Activated CD8-positive, alpha-beta T cell treated with anti-CD3 and anti-CD28 coated beads, Interleukin-2, amount 10 ng/mL, durations not matched to agents 7 days and 5 days (primary cell): ENCODE results near the gene DPEP2NB. TPM values are rescaled to one million over a fixed set of nuclear protein-coding genes. Genes with fewer than 3 reads are reported as not detected.
"Not testable (repeated sequence)": the region's sequence is repeated elsewhere in the genome, so short reads cannot be mapped to it uniquely, and the experiment has no call there.

Experiments used
- ATAC-seq: fragments of 150-1000 bp; cut with Tn5 transposase; one replicate; pipeline ENCODE4 v1.10.0; 2021; ENCODE audit warnings: moderate library complexity
- CTCF ChIA-PET: fragments of 350-600 bp; sonication (Branson Sonifier 250); formaldehyde crosslinking; loops from one replicate; lab custom pipeline; 2021; ENCODE audit warnings: antibody characterized with exemption; lab: Charles Lee
- POLR2A ChIA-PET: fragments of 350-600 bp; sonication (Branson Sonifier 250); formaldehyde crosslinking; loops from one replicate; lab custom pipeline; 2021; ENCODE audit warnings: antibody characterized with exemption; lab: Charles Lee
- DNase-seq: peaks from one replicate; pipeline ENCODE4 v3.0.0-alpha.2; 2020
- H3K27ac Mint-ChIP-seq: one replicate; pipeline ENCODE4 v1.8.0; 2021; ENCODE audit warnings: mild to moderate bottlenecking, mixed read lengths
- H3K27me3 Mint-ChIP-seq: one replicate; pipeline ENCODE4 v1.8.0; 2021; ENCODE audit warnings: low read depth, mixed read lengths
- H3K36me3 Mint-ChIP-seq: one replicate; pipeline ENCODE4 v1.8.0; 2021; ENCODE audit warnings: low read depth, mixed read lengths
- H3K4me1 Mint-ChIP-seq: one replicate; pipeline ENCODE4 v1.8.0; 2021; ENCODE audit warnings: low read depth, mixed read lengths
- H3K4me3 Mint-ChIP-seq: one replicate; pipeline ENCODE4 v1.8.0; 2021; ENCODE audit warnings: mild to moderate bottlenecking, mixed read lengths
- H3K9me3 Mint-ChIP-seq: one replicate; pipeline ENCODE4 v1.8.0; 2022; ENCODE audit warnings: mixed read lengths; ENCODE audit not compliant: insufficient read depth
- total RNA-seq, 2 experiments: library from RNA; stranded (reverse); gene quantifications; one replicate each; pipeline ENCODE4 v1.2.3, GENCODE V29; 2021

DPEP2NB gene
- total RNA-seq, 2 experiments from 2014 or later: not detected

- Mint-ChIP-seq H3K36me3 (no peaks in the 10 kb centered on the region), H3K27me3 (no peaks in the 10 kb centered on the region), H3K4me1 (peaks cover 27% of the 10 kb centered on the region), H3K27ac (no peak overlapping the region), H3K9me3 (no peaks in the 10 kb centered on the region), H3K4me3 (no peak overlapping the region)
- ChIA-PET CTCF (interaction anchor here (1.0 to 3.0 kb wide), 3 partner anchors 48 to 170 kb away, joined by 3 to 9 read pairs (median 3); no protein-coding TSS in a partner anchor), POLR2A (interaction anchor here (0.9 kb wide), 1 partner anchor 36 kb away, joined by 3 read pairs; no protein-coding TSS in a partner anchor)
- DNase-seq (no peak), ATAC-seq (no peak)
Observed at GRCh38 chr16:67986949-67987348, 28.8 kb downstream of the DPEP2NB start.

GRCh38 chr16:67982011-67982696, 33.6 kb downstream of the DPEP2NB start:
- Mint-ChIP-seq H3K27ac (no peak overlapping the region), H3K36me3 (no peaks in the 10 kb centered on the region), H3K4me1 (peaks cover 27% of the 10 kb centered on the region), H3K9me3 (no peaks in the 10 kb centered on the region), H3K27me3 (peaks cover 2% of the 10 kb centered on the region), H3K4me3 (no peak overlapping the region)
- POLR2A ChIA-PET: interaction anchor here (0.6 to 1.5 kb wide), 4 partner anchors 11 to 41 kb away, joined by 3 to 5 read pairs (median 4); partner anchors contain the start of genes DDX28 and DUS2
- ATAC-seq (no peak), DNase-seq (no peak)
- CTCF ChIA-PET: interaction anchor here (1.2 to 5.4 kb wide), 6 partner anchors 9 to 166 kb away, joined by 3 to 32 read pairs (median 6); partner anchors contain the start of gene PSMB10

GRCh38 chr16:67979955-67980678, 35.6 kb downstream of the DPEP2NB start, which contains the start of gene DPEP3:
Gene DPEP3 (minus strand): TSS chr16:67980499. CDS start chr16:67980380, 119 bp downstream.
- H3K27me3 Mint-ChIP-seq: peaks cover 6% of the 10 kb centered on the region
- no peaks in the 10 kb centered on the region for H3K9me3 Mint-ChIP-seq
- H3K4me1 Mint-ChIP-seq: peaks cover 27% of the 10 kb centered on the region
- H3K27ac Mint-ChIP-seq: no peak within 1 kb of the TSS
- DNase-seq (no peak), ATAC-seq (no peak)
- no peak within 1 kb of the TSS for H3K4me3 Mint-ChIP-seq
- CTCF ChIA-PET: interaction anchor here (0.8 to 5.4 kb wide), 3 partner anchors 9 to 61 kb away, joined by 3 to 32 read pairs (median 7); no protein-coding TSS in a partner anchor
- POLR2A ChIA-PET: no interaction called here
- H3K36me3 Mint-ChIP-seq: no peaks in the 10 kb centered on the region

- Mint-ChIP-seq H3K27ac (no peak overlapping the region), H3K27me3 (peaks cover 6% of the 10 kb centered on the region), H3K9me3 (no peaks in the 10 kb centered on the region), H3K4me1 (peaks cover 2% of the 10 kb centered on the region), H3K4me3 (no peak overlapping the region), H3K36me3 (no peaks in the 10 kb centered on the region)
- ATAC-seq (no peak), DNase-seq (no peak)
- ChIA-PET POLR2A (no interaction called here), CTCF (interaction anchor here (1.5 to 1.7 kb wide), 3 partner anchors 13 to 63 kb away, joined by 4 to 6 read pairs (median 4); no protein-coding TSS in a partner anchor)
Observed at GRCh38 chr16:67977469-67978227, 38.1 kb downstream of the DPEP2NB start.

- no peak overlapping the region for H3K27ac Mint-ChIP-seq
- DNase-seq: no peak
- H3K27me3 Mint-ChIP-seq: peaks cover 6% of the 10 kb centered on the region
- no peaks in the 10 kb centered on the region for H3K9me3 Mint-ChIP-seq
- no peaks in the 10 kb centered on the region for H3K36me3 Mint-ChIP-seq
- CTCF ChIA-PET: interaction anchor here (1.5 to 1.7 kb wide), 3 partner anchors 13 to 64 kb away, joined by 4 to 6 read pairs (median 4); no protein-coding TSS in a partner anchor
- POLR2A ChIA-PET: no interaction called here
- no peak overlapping the region for H3K4me3 Mint-ChIP-seq
- no peak for ATAC-seq
- peaks cover 2% of the 10 kb centered on the region for H3K4me1 Mint-ChIP-seq
Observed at GRCh38 chr16:67977005-67977404, 38.7 kb downstream of the DPEP2NB start.

GRCh38 chr16:67976205-67976604, 39.5 kb downstream of the DPEP2NB start:
- Mint-ChIP-seq H3K36me3 (no peaks in the 10 kb centered on the region), H3K27me3 (peaks cover 6% of the 10 kb centered on the region), H3K4me1 (peaks cover 2% of the 10 kb centered on the region), H3K4me3 (no peak overlapping the region), H3K9me3 (no peaks in the 10 kb centered on the region), H3K27ac (no peak overlapping the region)
- ATAC-seq (no peak), DNase-seq (no peak)
- POLR2A ChIA-PET: no interaction called here
- CTCF ChIA-PET: no interaction called here

GRCh38 chr16:67975321-67976105, 40.2 kb downstream of the DPEP2NB start:
- Mint-ChIP-seq H3K4me3 (no peak overlapping the region), H3K36me3 (no peaks in the 10 kb centered on the region), H3K27me3 (peaks cover 6% of the 10 kb centered on the region), H3K27ac (no peak overlapping the region), H3K4me1 (peaks cover 2% of the 10 kb centered on the region), H3K9me3 (no peaks in the 10 kb centered on the region)
- ChIA-PET POLR2A (no interaction called here), CTCF (interaction anchor here (1.0 kb wide), 1 partner anchor 19 kb away, joined by 3 read pairs; no protein-coding TSS in a partner anchor)
- ATAC-seq (no peak), DNase-seq (no peak)

- H3K27ac Mint-ChIP-seq, H3K4me3 Mint-ChIP-seq, ATAC-seq, DNase-seq, POLR2A ChIA-PET, H3K9me3 Mint-ChIP-seq, H3K27me3 Mint-ChIP-seq, H3K36me3 Mint-ChIP-seq: not testable (repeated sequence)
- CTCF ChIA-PET: interaction anchor here (1.0 kb wide), 1 partner anchor 9 kb away, joined by 3 read pairs; no protein-coding TSS in a partner anchor
- peaks cover 18% of the 10 kb centered on the region for H3K4me1 Mint-ChIP-seq
Observed at GRCh38 chr16:67972285-67972684, 43.4 kb downstream of the DPEP2NB start.

GRCh38 chr16:67971111-67971510, 44.6 kb downstream of the DPEP2NB start:
- ChIA-PET CTCF (interaction anchor here (2.4 kb wide), 1 partner anchor 10 kb away, joined by 7 read pairs; no protein-coding TSS in a partner anchor), POLR2A (interaction anchor here (1.2 kb wide), 1 partner anchor 11 kb away, joined by 5 read pairs; no protein-coding TSS in a partner anchor)
- no peak overlapping the region for H3K27ac Mint-ChIP-seq
- DNase-seq: no peak
- no peak overlapping the region for H3K4me3 Mint-ChIP-seq
- H3K27me3 Mint-ChIP-seq: peaks cover 2% of the 10 kb centered on the region
- H3K9me3 Mint-ChIP-seq: no peaks in the 10 kb centered on the region
- H3K4me1 Mint-ChIP-seq: peaks cover 30% of the 10 kb centered on the region
- H3K36me3 Mint-ChIP-seq: peaks cover 2% of the 10 kb centered on the region
- no peak for ATAC-seq

GRCh38 chr16:67969254-67970039, 46.3 kb downstream of the DPEP2NB start:
- POLR2A ChIA-PET: interaction anchor here (1.0 to 2.0 kb wide), 4 partner anchors 12 to 96 kb away, joined by 3 to 7 read pairs (median 5); partner anchors contain the start of genes DDX28, DUS2 and PSMB10
- Mint-ChIP-seq H3K9me3 (no peaks in the 10 kb centered on the region), H3K4me1 (peaks cover 38% of the 10 kb centered on the region), H3K4me3 (peak overlapping the region; percentile 98), H3K27me3 (no peaks in the 10 kb centered on the region), H3K27ac (peak overlapping the region; percentile 87), H3K36me3 (peaks cover 2% of the 10 kb centered on the region)
- DNase-seq (no peak), ATAC-seq (no peak)
- CTCF ChIA-PET: interaction anchor here (1.0 to 2.4 kb wide), 6 partner anchors 12 to 449 kb away, joined by 3 to 7 read pairs (median 4); partner anchors contain the start of genes DDX28 and DUS2
